PC-9 (cell line): ENCODE measurements around the gene BUB1B. TPM values are rescaled to one million over a fixed set of nuclear protein-coding genes. Genes with fewer than 3 reads are reported as not detected.

Experiments
- BruUV-seq: library from RNA; stranded (reverse); fragments of 400-500 nt; replicated peaks from 2 replicates; lab custom pipeline; 2021; lab: Mats Ljungman, UMichigan
- CTCF ChIA-PET: fragments of 300-600 bp; sonication (Branson Sonifier 250); formaldehyde crosslinking; loops from one replicate; lab custom pipeline; 2022; ENCODE audit warnings: antibody characterized with exemption; lab: Charles Lee
- POLR2A ChIA-PET: fragments of 300-600 bp; sonication (Branson Sonifier 250); formaldehyde crosslinking; loops from one replicate; lab custom pipeline; 2022; ENCODE audit warnings: antibody characterized with exemption; ENCODE audit not compliant: unreplicated experiment; lab: Charles Lee
- DNase-seq, 2 experiments: peaks; one replicate each; pipeline versions ENCODE4 v3.0.0 to v3.0.0-alpha.2; 2015 to 2022; ENCODE audit warnings: mixed read lengths in 1 of 2
- H2AFZ ChIP-seq: fragments of 200-600 bp; sonication (generic); 2 replicates; pipeline ENCODE4 v1.8.1; 2017; ENCODE audit warnings: antibody characterized with exemption
- H3F3A ChIP-seq: fragments of 200-600 bp; sonication (generic); 2 replicates; pipeline ENCODE4 v1.8.1; 2017; ENCODE audit warnings: antibody characterized with exemption, mild to moderate bottlenecking, low read depth; ENCODE audit not compliant: insufficient read depth
- H3K27ac ChIP-seq: fragments of 200-600 bp; sonication (generic); 2 replicates; pipeline ENCODE4 v1.6.1; 2016; ENCODE audit warnings: mixed run types
- H3K27me3 ChIP-seq: fragments of 200-600 bp; sonication (generic); 2 replicates; pipeline ENCODE4 v1.6.1; 2016; ENCODE audit warnings: low read depth, mixed run types; ENCODE audit not compliant: insufficient read depth
- H3K36me3 ChIP-seq: fragments of 200-600 bp; sonication (generic); 2 replicates; pipeline ENCODE4 v1.6.1; 2016; ENCODE audit warnings: low read depth, mixed run types
- H3K4me1 ChIP-seq: fragments of 200-600 bp; sonication (generic); replicated peaks from 2 replicates; pipeline ENCODE4 v1.6.1; 2016; ENCODE audit warnings: mixed run types; ENCODE audit not compliant: insufficient read depth
- H3K4me2 ChIP-seq: fragments of 200-600 bp; sonication (generic); 2 replicates; pipeline ENCODE4 v1.6.1; 2017; ENCODE audit warnings: mixed run types
- H3K4me3 ChIP-seq: fragments of 200-600 bp; sonication (generic); 2 replicates; pipeline ENCODE4 v1.6.1; 2016; ENCODE audit warnings: mixed run types
- H3K79me2 ChIP-seq: fragments of 200-600 bp; sonication (generic); 2 replicates; pipeline ENCODE4 v1.6.1; 2017; ENCODE audit warnings: low read depth, mixed run types
- H3K9me2 ChIP-seq: fragments of 200-600 bp; sonication (generic); 2 replicates; pipeline ENCODE4 v1.8.1; 2017; ENCODE audit warnings: mild to moderate bottlenecking; ENCODE audit not compliant: insufficient read depth
- H3K9me3 ChIP-seq: fragments of 200-600 bp; sonication (generic); 2 replicates; pipeline ENCODE4 v1.8.1; 2016; ENCODE audit warnings: low read depth; ENCODE audit not compliant: insufficient read depth
- H4K20me1 ChIP-seq: fragments of 200-600 bp; sonication (generic); 2 replicates; pipeline ENCODE4 v1.8.1; 2017; ENCODE audit not compliant: insufficient read depth
- CTCF ChIP-seq: fragments of 200-600 bp; sonication (generic); conservative IDR thresholded peaks from 2 replicates; pipeline ENCODE4 v1.6.1; 2017; ENCODE audit warnings: mixed run types, antibody characterized with exemption, mild to moderate bottlenecking, moderate library complexity
- EZH2 ChIP-seq: fragments of 200-600 bp; sonication (generic); IDR thresholded peaks from 2 replicates; pipeline ENCODE4 v1.8.0; 2017; ENCODE audit warnings: antibody characterized with exemption, low read depth
- intact Hi-C: fragments of 100-400 bp; cut with micrococcal nuclease; formaldehyde crosslinking; loops from one replicate; pipeline ENCODE4 v1.10.0; 2022; ENCODE audit not compliant: unreplicated experiment
- total RNA-seq: library from RNA; stranded (reverse); gene quantifications from 2 replicates; pipeline ENCODE4 v1.2.3, GENCODE V29; 2021

Gene BUB1B
- total RNA-seq, 1 experiment from 2014 or later = 75.3 TPM

- Histone ChIP-seq H3K79me2 (no peaks in the 10 kb centered on the region), H3K4me3 (no peak overlapping the region), H3K27ac (no peak overlapping the region), H3K9me2 (no peaks in the 10 kb centered on the region), H3F3A (peaks cover 14% of the 10 kb centered on the region), H2AFZ (no peak overlapping the region), H3K36me3 (no peaks in the 10 kb centered on the region), H3K27me3 (no peaks in the 10 kb centered on the region), H4K20me1 (no peaks in the 10 kb centered on the region), H3K4me2 (no peak overlapping the region), H3K4me1 (peaks cover 17% of the 10 kb centered on the region), H3K9me3 (no peaks in the 10 kb centered on the region)
- ChIA-PET POLR2A (no interaction called here), CTCF (no interaction called here)
- intact Hi-C loops = loop anchor here (2.0 kb wide), 1 partner anchor 29 kb away; the partner anchor contains the start of gene PAK6
- BruUV-seq = no TSS peak
- TF ChIP-seq EZH2 = no peak
- DNase-seq = no peak
Measured at GRCh38 chr15:40267670-40268069, 106.8 kb downstream of the BUB1B start.

GRCh38 chr15:40269604-40270003 is 108.7 kb downstream of the BUB1B start:
- Histone ChIP-seq H3F3A (peaks cover 14% of the 10 kb centered on the region), H3K27ac (no peak overlapping the region), H3K79me2 (no peaks in the 10 kb centered on the region), H4K20me1 (no peaks in the 10 kb centered on the region), H3K9me2 (no peaks in the 10 kb centered on the region), H2AFZ (no peak overlapping the region), H3K9me3 (no peaks in the 10 kb centered on the region), H3K36me3 (no peaks in the 10 kb centered on the region), H3K4me2 (no peak overlapping the region), H3K4me1 (peaks cover 17% of the 10 kb centered on the region), H3K4me3 (no peak overlapping the region), H3K27me3 (no peaks in the 10 kb centered on the region)
- CTCF ChIA-PET = no interaction called here
- no peak for TF ChIP-seq CTCF
- no peak for TF ChIP-seq EZH2
- BruUV-seq = no TSS peak
- DNase-seq = no peak
- POLR2A ChIA-PET = no interaction called here
- intact Hi-C loops = no loop called here

- H3K4me3 ChIP-seq = no peak overlapping the region
- peaks cover 17% of the 10 kb centered on the region for H3K4me1 ChIP-seq
- ChIA-PET POLR2A (no interaction called here), CTCF (interaction anchor here (4.6 kb wide), 1 partner anchor 52 kb away, joined by 83 read pairs; no protein-coding TSS in a partner anchor)
- H3K27ac ChIP-seq = no peak overlapping the region
- no peaks in the 10 kb centered on the region for H3K9me3 ChIP-seq
- H3K27me3 ChIP-seq = no peaks in the 10 kb centered on the region
- peaks cover 11% of the 10 kb centered on the region for H3F3A ChIP-seq
- H2AFZ ChIP-seq = no peak overlapping the region
- no peak overlapping the region for H3K4me2 ChIP-seq
- no peaks in the 10 kb centered on the region for H3K9me2 ChIP-seq
- no peaks in the 10 kb centered on the region for H3K36me3 ChIP-seq
- H3K79me2 ChIP-seq = no peaks in the 10 kb centered on the region
- no peaks in the 10 kb centered on the region for H4K20me1 ChIP-seq
- no peak for DNase-seq
- intact Hi-C loops = no loop called here
- no TSS peak for BruUV-seq
- TF ChIP-seq EZH2 (no peak), CTCF (no peak)
Measured at GRCh38 chr15:40270246-40270995, 109.6 kb downstream of the BUB1B start.

Other genes starting within 250 kb of the BUB1B start
- 4.2 and 4.7 TPM in 2 replicates for gene GPR176, start 240.8 kb upstream of the BUB1B start, total RNA-seq
- 35.7 and 45.8 TPM in 2 replicates for gene EIF2AK4, start 227.0 kb upstream of the BUB1B start, total RNA-seq
- 141 and 196 TPM in 2 replicates for gene SRP14, start 121.9 kb upstream of the BUB1B start, total RNA-seq
- 8.2 and 11.0 TPM in 2 replicates for gene BMF, start 52.2 kb upstream of the BUB1B start, total RNA-seq
- 10.7 and 11.7 TPM in 2 replicates for gene PAK6, start 78.0 kb downstream of the BUB1B start, total RNA-seq
- not detected in 2 replicates for gene ANKRD63, start 122.0 kb downstream of the BUB1B start, total RNA-seq
- gene PLCB2, start 146.9 kb downstream of the BUB1B start, total RNA-seq = 0.92 and 1.6 TPM in 2 replicates
- 2.4 and 3.1 TPM in 2 replicates for gene INAFM2, start 162.6 kb downstream of the BUB1B start, total RNA-seq
- gene CCDC9B, start 179.9 kb downstream of the BUB1B start, total RNA-seq = 141 and 168 TPM in 2 replicates
- gene PHGR1, start 190.0 kb downstream of the BUB1B start, total RNA-seq = not detected in 2 replicates
- 0.35 and 0.63 TPM in 2 replicates for gene DISP2, start 197.2 kb downstream of the BUB1B start, total RNA-seq
- 85.2 and 95.6 TPM in 2 replicates for gene KNSTRN, start 221.7 kb downstream of the BUB1B start, total RNA-seq
- 82.5 and 83.7 TPM in 2 replicates for gene IVD, start 244.7 kb downstream of the BUB1B start, total RNA-seq